Kidney epithelial cell (primary cell): ENCODE measurements around the gene NTSR2. TPM values are rescaled to one million over a fixed set of nuclear protein-coding genes. Genes with fewer than 3 reads are reported as not detected.

Experiments used
- DNase-seq: peaks from one replicate; pipeline ENCODE4 v3.0.0-alpha.2; 2010; ENCODE audit warnings: low read depth
- H3K27me3 ChIP-seq: 2 replicates; pipeline ENCODE4 v1.6.0; 2011; ENCODE audit warnings: low read length; ENCODE audit not compliant: control insufficient read depth, insufficient read depth
- H3K36me3 ChIP-seq: 2 replicates; pipeline ENCODE4 v1.5.1; 2011; ENCODE audit warnings: low read length; ENCODE audit not compliant: control insufficient read depth, insufficient read depth
- H3K4me3 ChIP-seq: 2 replicates; pipeline ENCODE4 v1.5.1; 2011; ENCODE audit warnings: low read depth, mild to moderate bottlenecking, control low read depth, low read length
- CTCF ChIP-seq: IDR thresholded peaks from 2 replicates; pipeline ENCODE4 v1.5.1; 2011; ENCODE audit warnings: mild to moderate bottlenecking, moderate library complexity, low read length, control low read depth, inconsistent platforms; ENCODE audit not compliant: insufficient read depth, poor library complexity, severe bottlenecking
- total RNA-seq: library from RNA; depleted of rRNA; stranded (reverse); fragments of >200 nt; gene quantifications from 2 replicates; pipeline ENCODE4 v1.2.3, GENCODE V29; 2015

Gene NTSR2
- total RNA-seq, 1 donor from 2014 or later: not detected

DNA sequence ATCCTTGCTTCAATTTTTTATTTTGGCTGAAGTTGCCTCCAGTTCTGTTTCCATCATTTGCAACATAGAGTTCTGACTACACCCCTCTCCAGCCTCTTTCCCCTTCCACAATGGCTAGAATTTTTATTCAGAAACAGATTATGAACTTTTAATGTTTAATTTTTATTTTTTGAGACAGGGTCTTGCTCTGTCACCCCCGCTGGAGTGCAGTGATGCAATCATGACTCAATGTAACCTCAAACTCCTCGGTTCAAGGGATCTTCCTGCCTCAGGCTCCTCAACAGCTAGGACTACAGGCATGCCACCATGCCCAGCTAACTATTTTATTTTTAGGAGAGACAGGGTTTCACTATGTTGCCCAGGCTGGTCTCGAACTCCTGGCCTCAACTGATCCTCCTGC, 2.8 kb downstream of the NTSR2 start:
- H3K4me3 ChIP-seq: no peak overlapping the region
- H3K36me3 ChIP-seq: peaks cover 1% of the 10 kb centered on the region
- peaks cover 7% of the 10 kb centered on the region for H3K27me3 ChIP-seq
- DNase-seq: no peak
- no peak for TF ChIP-seq CTCF

DNA sequence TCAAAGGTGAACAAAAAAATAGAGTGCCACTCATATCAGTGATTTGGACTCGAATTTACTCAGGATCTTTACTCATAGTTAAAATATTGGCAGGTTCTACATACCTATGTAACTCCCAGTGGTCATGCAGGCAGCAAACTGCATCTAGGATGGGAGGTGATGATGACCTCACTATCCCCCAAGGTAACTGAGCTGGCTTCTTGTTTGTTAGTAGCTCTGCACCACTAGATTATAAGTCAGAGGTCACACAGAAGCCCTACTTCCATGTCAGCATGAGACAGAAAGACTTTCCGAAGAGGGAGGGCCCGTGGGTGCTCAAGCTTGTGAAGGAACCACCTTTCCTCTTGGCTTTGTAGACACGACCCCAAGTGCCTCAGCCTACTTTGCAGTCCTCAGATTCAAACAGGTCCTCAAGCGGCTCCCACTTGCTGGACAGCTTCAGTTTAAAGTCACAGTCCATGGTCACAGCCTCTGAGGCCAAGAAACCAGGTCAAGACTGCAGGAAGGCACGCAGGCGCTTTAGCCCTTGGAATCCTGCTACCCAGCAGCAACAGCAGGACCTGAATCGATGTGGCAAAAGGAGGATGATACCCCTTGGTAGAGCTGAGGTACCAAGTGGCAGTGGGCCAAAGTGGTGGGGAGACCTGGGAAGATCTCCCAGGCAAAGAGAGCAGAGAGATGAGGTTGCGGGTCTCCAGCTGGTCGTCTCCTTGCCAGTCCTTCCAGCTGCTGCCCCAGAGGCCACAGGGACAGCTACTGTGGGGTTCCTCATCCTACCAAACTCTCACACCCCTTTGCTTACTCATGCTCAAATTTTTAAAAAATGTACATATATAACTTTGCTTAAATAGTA, 4.3 kb downstream of the NTSR2 start:
- peaks cover 7% of the 10 kb centered on the region for H3K27me3 ChIP-seq
- no peak overlapping the region for H3K4me3 ChIP-seq
- TF ChIP-seq CTCF: no peak
- H3K36me3 ChIP-seq: peaks cover 1% of the 10 kb centered on the region
- no peak for DNase-seq

GRCh38 chr2:11665028-11665427, 5.0 kb downstream of the NTSR2 start:
- Histone ChIP-seq H3K4me3 (no peak overlapping the region), H3K27me3 (peaks cover 2% of the 10 kb centered on the region), H3K36me3 (no peaks in the 10 kb centered on the region)
- no peak for DNase-seq
- TF ChIP-seq CTCF: no peak

- no peak overlapping the region for H3K4me3 ChIP-seq
- H3K36me3 ChIP-seq: no peaks in the 10 kb centered on the region
- TF ChIP-seq CTCF: no peak
- no peaks in the 10 kb centered on the region for H3K27me3 ChIP-seq
- DNase-seq: no peak
Measured at GRCh38 chr2:11663427-11663826, 6.6 kb downstream of the NTSR2 start.

- no peaks in the 10 kb centered on the region for H3K36me3 ChIP-seq
- no peak for DNase-seq
- no peak for TF ChIP-seq CTCF
- peaks cover 2% of the 10 kb centered on the region for H3K27me3 ChIP-seq
- H3K4me3 ChIP-seq: no peak overlapping the region
Measured at GRCh38 chr2:11662882-11663281, 7.1 kb downstream of the NTSR2 start.
